ENCODE results near the gene AMTN.

Gene AMTN

GRCh38 chr4:70564033-70564432 lies 45.7 kb downstream of the AMTN start:
- DNase-seq = no peak

GRCh38 chr4:70570796-70571195 lies 52.4 kb downstream of the AMTN start:
- DNase-seq = no peak

- no peak for DNase-seq
These were observed 53.4 kb downstream of the AMTN start for GRCh38 chr4:70571772-70572171.

- no peak for DNase-seq
These were observed 57.6 kb downstream of the AMTN start for GRCh38 chr4:70575964-70576363.

GRCh38 chr4:70577220-70577927 lies 59.0 kb downstream of the AMTN start:
- DNase-seq = no peak

- no peak for DNase-seq
These were observed 63.6 kb downstream of the AMTN start for GRCh38 chr4:70581980-70582379.
